HG03280 (cell line): Measurements from ENCODE around the gene GCM1.

Source experiments
- ATAC-seq: cut with Tn5 transposase; IDR thresholded peaks from one replicate; pipeline ENCODE4 v1.9.1; 2021; ENCODE audit warnings: mild to moderate bottlenecking, moderate library complexity; ENCODE audit not compliant: unreplicated experiment

GCM1 gene

DNA sequence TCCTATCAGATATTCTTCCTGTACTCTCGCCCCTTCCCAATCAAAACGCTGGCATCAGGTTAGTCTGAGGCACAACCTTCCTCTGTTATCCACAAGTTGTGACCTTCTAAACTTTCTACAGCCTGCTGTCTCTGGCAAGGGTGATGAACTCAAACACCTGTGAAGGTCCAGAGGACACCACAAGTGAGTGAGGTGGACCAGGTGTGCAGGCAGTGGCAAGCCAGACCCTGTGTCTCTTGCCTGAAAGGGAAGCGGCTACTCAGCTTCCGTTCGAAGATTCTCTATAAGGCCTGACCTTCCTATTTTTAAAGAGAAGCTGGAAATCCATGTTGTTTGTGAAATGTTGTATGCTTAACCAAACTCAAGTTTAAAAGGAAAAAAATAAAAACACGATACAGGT lies 36.8 kb downstream of the GCM1 start:
- ATAC-seq, result no peak

DNA sequence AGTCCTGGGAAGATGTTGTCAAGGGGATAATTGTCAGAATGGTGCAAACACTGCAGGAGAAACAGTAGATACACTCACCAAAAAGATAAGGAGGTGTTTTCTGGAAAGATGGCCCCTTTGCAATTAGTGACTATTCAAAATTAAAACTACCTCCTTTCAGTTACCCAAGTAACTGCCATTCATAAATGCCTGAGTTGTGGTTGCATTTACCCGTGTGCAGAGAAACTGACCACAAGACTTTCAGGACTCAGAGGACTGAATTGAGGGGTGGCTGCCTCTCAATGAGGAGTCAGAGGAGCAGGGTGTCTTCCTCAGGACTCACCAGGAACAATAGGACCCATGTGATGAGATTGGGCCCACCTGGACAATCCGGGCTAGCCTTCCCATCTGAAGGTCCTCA lies 39.0 kb downstream of the GCM1 start:
- peak; percentile 84 for ATAC-seq

DNA sequence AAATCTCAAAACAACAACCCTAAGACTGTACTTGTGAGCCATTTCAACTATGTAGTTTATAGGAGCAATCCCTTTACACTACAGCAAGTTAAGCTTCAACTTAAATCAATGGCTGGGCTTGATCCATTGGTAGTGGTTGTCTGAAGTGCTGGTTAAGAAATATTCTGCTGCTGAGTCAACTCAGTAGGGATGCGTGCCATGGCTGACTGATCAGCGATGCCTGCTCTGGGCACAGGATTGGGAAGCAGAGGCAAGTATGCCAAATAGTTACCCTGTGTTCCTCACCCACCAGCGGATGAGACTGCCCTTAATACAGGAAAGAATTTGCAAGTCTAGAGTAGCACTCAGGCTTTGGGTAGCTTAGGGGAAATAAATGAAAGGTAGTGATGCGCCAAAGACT lies 41.5 kb downstream of the GCM1 start:
- no peak for ATAC-seq

DNA sequence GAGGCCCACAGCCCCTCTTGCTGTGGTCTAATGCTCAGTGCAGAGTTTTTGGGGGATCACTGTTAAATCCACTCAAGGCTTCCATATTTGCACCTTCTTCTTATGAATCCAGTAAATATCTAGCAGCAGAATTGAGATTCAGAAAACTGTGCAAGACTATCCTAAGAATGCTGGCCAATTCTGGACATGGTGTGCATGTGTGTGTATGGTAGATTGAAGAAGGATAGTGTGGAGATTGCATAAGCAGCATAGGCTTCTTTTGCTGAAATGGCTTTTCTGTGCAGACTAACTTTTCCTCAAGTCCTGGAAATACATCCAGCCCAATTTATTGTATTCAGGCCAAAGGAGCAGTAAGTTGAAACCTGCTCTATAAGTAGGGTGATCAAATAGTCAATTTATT lies 43.7 kb downstream of the GCM1 start:
- no peak for ATAC-seq

DNA sequence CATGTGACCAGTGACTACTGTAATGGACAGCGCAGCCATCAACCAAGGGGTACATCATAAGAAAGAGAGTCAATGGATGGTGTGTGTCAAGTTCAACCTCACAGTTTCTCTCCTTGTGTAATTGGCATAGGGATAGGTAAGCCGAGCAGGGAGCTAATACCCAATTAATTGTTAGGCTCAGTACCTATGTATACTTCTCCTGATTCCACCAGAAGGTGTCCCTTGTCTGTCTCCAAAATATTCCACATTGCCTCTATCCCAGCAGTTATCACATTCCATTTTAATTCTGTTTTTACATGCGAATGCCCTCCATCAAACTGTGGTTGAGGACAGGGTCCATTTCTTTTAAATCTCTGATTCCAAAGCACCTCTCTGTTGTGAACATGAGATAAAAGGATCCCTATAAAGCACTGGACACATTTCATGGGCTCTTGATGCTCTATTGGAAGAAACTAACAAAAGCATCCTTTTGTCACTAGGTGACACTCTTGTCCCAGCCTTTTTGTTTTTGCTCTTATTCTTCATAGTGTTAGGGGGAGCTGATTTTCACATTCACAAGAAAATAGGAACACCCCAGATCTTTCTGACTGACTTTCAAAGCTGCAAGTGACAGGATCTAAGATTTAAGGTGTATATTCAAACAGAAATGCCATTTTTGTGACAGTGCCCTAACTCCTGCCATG lies 44.5 kb downstream of the GCM1 start:
- ATAC-seq, result no peak

DNA sequence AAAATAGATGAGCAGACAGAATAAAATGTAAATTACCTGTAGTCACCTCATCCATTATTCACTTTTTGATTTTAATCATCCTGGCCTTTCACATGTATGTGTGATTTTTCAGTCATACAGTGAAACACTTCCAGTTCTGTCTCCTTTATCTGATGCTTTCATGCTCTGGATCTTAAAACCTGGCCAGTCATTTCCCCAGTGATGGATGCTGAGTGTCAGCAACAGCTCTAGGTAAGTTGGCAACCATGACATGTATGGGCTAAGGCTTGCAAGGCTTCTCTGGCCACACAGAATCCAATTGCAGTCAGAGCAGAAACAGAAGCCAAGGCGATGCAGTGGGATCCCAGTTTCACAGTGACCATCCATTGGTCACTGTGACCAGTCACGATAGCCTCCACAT lies 47.6 kb downstream of the GCM1 start:
- ATAC-seq, result no peak

DNA sequence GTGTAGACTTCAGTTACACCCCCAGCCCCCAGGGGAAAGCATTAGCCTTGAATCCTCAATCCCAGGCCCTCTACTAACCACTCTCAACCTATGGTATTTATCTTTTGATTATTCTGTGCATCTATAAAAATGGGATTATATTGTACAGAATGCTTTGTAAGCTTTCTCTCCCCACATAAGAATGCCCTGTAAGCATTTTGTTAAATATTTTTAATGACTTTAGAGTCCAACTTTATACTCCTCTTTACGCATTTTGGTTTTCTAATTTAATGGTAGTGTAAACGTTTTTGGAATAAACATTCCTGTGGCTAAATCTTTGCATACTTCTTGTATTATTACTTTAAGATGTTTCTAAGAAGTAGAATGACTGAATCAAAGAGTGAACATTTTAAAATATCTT lies 48.1 kb downstream of the GCM1 start:
- no peak for ATAC-seq

DNA sequence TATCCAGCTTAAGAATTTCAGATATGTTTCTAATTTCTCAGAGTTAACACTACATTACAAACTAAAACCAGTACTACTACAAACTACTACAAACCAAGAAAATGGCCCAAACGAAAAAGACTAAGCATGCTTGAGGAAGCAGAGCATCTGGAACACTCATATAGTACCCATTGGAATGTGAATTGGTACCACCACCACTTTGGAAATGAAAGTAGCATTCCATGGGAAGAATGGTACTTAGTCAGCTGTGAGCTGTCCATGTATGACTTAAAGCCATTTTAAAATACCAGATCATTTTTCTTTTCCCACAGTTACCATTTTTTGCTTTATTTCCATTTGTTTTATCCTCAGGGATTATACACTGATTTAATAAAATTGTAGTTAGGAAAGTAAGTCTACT lies 52.9 kb downstream of the GCM1 start:
- ATAC-seq, result no peak

DNA sequence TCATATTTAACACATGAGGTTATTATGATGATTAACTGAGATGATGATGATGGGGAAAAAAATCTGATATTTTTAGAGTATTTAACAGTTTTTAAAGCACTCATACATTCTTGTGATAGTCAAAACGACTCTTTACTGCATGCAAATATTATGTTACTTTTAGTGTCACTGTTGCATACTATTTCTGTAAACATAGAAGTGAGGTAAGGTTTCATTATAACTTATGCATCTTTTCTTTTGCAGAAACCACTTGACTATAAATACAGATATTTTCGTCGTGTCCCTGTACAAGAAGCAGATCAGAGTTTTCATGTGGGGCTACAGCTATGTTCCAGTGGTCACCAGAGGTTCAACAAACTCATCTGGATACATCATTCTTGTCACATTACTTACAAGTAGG lies 53.4 kb downstream of the GCM1 start:
- ATAC-seq, result no peak

DNA sequence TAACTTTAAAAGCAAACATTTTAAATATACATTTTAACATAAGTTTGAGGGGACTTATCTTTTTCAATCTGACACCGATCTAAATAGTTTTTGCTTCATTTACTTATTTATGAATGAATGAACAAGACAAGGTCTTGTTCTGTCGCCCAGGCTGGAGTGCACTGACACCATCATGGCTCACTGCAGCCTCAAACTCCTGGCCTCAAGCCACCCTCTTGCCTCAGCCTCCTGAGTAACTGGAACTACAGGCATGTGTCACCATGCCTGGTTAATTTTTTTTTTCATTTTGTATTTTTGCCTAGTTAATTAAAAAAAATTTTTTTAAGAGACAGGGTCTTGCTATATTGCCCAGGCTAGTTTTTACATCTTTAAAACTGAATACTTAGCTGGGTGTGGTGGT lies 58.1 kb downstream of the GCM1 start:
- ATAC-seq, result no peak

DNA sequence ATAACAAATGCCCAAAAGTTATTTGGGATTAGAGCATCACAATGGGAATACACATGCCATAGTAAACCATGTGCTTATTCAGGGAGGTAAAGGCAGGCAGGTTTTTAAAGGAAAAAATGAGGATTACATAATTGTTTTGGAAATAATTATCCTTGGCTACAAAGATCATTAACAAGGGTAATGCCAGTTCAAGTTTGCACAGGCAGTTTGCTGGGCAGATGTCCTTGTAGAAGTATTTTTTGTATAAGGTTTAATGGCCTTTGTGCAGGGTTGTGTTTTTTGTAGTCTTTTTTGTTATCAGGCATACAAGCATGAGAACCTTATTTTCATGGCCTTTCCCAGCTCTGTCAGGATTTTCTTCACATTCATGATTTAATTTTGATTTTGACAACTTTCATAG lies 58.7 kb downstream of the GCM1 start:
- no peak for ATAC-seq

DNA sequence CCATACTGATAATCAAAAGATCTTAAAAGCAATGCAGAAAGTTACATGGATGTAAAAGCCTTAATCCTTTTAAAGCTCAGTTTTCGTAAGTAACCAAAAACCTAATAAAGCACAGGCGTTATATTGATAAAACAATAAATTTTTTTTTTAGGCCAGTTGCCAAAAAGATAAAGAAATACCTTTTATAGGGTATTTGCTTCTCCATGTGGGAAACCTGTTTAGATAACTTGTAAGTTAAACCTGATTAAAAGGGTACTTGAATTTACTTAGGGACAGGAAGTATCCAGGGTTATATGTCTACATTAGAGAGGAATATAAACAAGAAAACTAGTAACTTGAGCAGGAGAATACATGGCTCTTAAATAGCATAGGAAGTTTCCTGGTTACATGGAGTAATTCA lies 62.3 kb downstream of the GCM1 start:
- no peak for ATAC-seq

DNA sequence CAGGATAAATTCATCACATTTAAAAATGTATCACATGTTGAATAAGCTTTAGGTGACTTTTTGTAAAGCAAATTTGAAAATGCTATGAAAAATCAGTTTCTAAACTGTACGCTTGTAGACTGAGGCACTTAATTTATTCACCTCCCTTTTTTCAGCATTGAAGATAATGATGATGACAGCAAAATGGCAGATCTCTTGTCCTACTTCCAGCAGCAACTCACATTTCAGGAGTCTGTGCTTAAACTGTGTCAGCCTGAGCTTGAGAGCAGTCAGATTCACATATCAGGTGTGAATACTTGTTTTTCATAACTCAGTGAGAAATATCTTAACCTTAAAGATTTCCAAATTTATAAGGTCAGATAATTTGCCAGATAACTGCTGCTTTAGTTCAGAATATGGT lies 67.8 kb downstream of the GCM1 start:
- ATAC-seq, result no peak
